HG03108 (cell line): Measurements from ENCODE around the gene RRP9.
"Not testable (repeated sequence)": the region's sequence is repeated elsewhere in the genome, so short reads cannot be mapped to it uniquely, and the experiment has no call there.

Experiments
- ATAC-seq: cut with Tn5 transposase; IDR thresholded peaks from one replicate; pipeline ENCODE4 v1.9.1; 2021; ENCODE audit warnings: moderate library complexity; ENCODE audit not compliant: unreplicated experiment

Gene RRP9

DNA sequence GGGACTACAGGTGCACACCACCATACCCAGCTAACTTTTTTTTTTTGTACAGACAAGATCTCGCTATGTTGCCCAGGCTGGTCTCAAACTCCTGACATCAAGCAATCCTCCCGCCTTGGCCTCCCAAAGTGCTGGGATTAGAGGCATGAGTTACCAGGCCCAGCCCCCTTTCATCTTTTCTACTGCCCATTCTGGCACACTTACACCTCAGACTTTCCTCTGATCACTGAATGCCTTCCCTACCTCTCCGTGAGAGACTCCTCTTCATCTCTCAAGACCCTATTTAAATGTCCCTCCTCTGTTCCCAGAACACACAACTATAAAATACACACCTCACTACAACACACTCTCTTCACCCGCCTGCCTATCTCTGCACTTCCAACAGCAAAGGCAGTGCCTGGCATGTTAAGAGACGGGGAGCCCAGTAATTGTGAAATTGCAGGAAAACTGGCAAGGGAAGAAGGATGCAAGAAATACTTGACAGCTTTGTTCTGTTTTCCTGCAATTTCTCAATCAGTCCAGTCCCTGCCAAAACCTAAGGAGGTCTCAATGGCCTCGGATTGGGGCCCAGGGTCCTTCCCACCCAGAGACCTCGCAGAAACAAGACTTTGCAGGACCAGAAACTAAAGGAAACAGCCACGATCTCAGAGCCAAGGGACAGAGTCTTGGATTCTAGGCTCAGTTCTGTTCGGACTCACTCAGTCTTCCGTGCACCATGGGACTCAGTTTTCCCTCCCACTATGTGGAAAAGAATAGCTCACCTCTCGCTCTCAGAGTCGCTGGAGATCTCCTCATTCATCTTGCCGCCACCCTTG, 849 bp downstream of the RRP9 start:
- ATAC-seq, result no peak

- no peak for ATAC-seq
Observed at GRCh38 chr3:51938780-51939425, 2.8 kb downstream of the RRP9 start.

- ATAC-seq, result no peak
Observed at GRCh38 chr3:51937611-51938450, 3.9 kb downstream of the RRP9 start.

DNA sequence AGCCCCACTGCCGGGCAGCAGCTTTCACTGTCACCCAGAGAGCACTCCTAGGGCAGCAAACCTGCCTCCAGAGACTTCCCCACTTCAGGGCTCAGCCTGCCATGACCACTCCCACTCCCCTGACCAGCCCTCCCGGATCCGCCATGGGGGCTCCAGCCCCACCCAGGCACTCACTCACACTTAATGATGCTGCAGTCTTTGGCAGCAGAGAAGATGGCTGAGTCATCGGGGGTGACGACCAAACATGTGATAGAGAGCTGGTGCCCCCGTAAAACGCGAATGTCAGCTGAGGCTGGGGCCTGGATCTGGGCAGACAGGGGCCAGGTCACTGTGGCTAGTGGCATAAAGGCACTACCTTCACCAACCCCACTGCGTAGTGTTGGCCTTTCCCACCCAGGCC, 4.7 kb downstream of the RRP9 start:
- no peak for ATAC-seq

DNA sequence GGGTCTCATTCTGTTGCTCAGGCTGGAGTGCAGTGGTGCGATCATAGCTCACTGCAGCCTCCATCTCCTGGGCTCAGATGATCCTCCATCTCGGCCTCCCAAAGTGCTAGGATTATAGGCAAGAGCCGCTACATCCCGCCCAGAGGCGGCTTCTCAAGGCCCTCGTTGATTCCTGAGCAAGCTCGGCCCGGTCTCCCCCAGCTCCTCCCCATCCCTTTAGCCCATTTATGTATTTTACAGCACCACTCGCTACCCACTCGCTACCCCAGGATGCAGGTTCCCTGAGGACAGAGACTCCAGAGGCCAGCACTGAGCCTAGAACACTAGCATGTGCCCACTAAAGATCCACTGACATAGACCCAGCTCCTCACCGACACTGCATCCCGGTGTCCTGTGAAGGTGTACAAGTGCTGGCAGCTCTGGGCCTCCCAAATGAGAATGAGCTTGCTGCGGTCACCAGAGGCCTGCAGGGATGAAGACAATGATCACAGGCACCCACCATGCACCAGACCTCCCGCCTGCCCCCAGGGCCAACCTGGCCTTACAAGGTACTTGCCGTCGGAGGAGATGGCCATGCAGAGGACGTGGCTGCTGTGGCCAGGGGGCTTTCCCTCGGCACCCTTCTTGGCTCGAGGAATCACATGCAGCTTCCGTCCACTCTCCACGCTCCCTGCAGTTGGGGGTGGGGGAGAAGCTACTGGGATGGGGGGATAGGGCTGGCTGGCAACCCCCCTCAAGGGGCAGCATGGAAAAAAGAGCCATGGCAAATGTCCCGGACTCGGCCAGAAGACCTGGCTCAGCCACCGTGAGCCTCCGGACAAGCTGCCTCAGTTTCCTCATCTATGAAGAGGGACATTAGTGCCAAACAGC, 5.6 kb downstream of the RRP9 start:
- ATAC-seq, result no peak

DNA sequence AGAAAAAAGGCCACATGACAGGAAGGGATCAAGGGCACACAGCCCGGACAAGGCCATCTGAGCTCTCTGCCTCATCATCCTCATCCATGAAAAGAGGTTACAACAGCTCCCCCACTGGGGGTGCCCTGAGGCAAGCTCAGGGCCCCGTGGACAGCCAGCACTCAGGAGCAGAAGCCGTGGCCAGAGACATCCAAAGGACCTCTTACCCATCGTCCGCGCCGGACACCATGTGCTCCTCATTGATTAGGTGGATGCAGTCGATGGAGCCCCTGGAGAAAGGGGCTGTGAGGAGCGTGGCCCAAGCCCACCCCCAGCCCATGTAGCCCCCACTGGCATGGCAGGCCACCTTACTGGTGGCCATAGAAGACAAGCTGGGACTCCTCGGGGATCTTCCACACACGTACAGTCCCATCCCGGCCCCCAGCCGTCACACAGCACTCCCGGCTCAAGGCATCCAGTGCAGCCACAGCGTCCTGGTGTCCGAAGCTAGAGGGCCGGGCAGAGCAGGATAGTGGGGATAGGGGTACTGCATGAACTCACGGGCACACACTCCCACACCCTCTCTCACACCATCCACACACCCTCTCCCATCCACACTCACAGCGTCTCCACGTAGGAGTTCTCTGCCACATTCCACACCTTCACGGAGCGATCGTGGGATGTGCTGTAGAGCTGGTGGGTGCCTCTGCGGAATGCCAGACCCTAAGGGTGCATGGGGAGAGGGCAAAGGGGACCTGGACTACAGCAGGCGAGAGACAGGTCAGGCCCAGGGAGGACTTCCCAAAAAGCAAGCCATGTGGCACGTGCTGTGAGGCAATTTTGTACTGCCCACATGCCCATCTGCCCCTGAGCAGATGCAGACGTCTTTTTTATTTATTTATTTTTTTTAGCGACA, 6.5 kb downstream of the RRP9 start:
- ATAC-seq, result no peak

DNA sequence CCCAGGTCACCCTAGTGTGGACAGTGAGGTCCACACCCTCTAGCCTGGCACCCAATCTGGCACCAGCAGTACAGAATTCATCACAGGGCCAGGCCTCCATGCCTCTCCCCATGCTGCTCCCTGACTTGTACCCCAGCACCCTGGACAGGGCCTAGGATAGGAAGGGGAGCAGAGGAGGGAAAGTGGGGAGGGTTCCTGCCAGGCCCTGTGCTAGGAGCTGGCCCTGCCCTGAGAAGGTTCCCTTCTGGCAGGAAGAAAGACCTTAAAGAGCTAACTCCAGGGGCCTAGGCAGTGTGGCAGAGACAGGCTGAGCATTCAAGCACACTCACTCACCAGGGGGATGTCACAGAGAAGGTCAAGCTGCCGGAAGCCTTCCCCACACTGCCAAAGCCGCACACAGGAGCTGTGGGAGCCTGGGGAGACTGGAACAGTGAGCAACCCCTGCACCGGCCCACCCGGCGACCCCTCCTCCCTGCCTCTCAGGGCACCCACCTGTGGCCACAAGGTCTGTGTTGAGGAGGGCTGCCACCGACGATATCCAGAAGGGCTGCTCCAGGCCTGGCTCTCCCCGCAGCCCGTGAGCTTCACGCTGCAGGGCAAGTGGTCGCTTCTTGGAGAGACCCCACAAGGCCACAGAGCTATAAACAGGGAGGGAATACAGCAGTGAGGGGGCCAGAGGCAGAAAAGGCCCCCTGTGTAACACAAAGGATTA, 7.4 kb downstream of the RRP9 start:
- no peak for ATAC-seq

GRCh38 chr3:51933471-51934138, 8.1 kb downstream of the RRP9 start:
- no peak for ATAC-seq

DNA sequence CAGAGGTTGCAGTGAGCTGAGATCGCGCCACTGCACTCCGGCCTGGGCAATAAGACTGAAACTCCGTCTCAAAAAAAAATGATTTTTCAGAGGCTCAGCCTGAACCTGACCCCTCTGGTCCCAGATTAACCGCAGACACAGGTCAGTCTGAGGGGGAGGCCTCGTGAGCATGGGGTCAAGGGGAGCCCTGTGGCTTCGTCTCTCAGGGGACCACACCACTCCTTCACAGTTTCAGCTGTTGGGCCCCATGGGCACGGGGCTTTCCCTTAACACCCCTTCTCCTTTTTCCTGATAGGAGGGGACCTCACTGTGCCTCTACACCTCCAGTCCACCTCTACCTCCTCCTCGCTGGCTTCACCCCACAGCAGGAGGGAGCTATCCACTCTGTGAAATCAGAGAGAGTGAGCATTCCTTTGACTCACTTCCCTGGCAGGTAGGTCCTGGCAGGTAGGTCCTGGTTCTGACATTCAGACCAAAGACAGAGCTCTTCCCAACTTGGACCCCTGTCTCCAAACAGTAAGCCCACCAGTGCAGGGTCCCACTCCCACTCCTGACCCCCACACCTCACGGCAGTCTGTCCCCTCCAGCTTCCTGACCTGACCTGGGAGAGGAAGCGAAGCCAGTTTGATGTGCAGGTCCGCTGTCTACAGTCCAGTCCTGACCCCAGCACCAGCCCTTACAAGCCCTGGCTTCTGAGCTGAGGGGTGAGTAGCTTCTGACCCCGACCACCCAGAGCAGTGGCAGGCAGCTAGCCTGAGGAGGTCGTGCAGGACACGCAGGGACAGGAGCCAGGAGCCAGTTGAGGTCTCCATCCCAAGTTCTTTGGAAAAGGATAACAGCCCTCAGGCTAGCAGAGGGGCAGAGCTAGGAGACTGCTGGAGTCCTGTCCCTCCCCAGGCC, 9.0 kb downstream of the RRP9 start:
- ATAC-seq, result no peak

- ATAC-seq, result no peak
Observed at GRCh38 chr3:51931756-51932155, 9.9 kb downstream of the RRP9 start.

DNA sequence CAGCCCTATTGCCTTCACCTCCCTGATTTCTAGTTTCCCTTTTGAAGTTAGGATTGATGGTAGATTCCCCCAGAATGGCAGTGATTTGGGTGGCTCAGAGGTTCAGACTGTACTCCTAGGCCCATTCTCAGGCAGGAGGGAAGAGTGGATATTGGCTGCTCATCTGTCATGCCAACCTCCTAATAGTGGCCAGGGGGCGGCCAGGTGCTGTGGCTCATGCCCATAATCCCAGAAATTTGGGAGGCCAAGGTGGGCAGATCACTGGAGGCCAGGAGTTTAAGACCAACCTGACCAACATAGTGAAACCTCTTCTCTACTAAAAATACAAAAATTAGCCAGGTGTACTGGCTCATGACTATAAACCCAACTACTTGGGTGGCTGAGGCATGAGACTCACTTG, 11.3 kb downstream of the RRP9 start:
- no peak for ATAC-seq

- ATAC-seq, result no peak
Observed at GRCh38 chr3:51929420-51930003, 12.2 kb downstream of the RRP9 start.

- ATAC-seq, result not testable (repeated sequence)
Observed at GRCh38 chr3:51928981-51929380, 12.7 kb downstream of the RRP9 start.

GRCh38 chr3:51928438-51928837, 13.3 kb downstream of the RRP9 start:
- ATAC-seq, result no peak

DNA sequence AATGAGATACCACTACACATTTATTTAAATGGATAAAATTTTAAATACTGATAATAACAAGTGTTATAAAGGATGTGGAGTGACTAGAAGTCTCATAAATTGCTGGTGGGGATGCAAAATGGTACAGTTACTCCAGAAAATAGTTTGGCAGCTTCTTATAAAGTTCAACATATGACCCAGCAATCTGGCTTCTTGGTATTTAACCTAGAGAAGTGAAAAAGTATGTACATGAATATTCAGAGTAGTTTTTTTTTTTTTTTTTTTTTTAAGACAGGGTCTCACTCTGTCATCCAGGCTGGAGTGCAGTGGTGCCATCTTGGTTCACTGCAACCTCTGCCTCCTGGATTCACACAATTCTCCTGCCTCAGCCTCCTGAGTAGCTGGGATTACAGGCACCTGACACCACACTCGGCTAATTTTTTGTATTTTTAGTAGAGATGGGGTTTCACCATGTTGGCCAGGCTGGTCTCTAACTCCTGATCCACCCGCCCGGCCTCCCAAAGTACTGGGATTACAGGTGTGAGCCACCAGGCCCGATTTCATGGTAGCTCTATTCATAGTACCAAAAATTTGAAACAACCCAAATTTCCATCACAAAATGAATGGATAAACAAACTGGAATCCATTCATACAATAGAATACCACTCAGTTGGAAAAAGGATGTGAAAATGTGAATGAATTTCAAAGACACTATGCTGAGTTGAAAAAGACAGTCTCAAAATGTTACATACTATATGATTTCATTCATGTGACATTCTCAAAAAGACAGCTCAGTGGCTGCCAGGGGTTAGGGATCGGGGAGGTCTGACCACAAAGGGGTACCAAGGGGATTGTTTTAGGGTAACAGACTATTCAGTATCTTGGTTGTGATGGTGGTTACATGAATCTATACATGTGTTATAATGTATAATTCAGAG, 14.4 kb downstream of the RRP9 start:
- ATAC-seq, result no peak

DNA sequence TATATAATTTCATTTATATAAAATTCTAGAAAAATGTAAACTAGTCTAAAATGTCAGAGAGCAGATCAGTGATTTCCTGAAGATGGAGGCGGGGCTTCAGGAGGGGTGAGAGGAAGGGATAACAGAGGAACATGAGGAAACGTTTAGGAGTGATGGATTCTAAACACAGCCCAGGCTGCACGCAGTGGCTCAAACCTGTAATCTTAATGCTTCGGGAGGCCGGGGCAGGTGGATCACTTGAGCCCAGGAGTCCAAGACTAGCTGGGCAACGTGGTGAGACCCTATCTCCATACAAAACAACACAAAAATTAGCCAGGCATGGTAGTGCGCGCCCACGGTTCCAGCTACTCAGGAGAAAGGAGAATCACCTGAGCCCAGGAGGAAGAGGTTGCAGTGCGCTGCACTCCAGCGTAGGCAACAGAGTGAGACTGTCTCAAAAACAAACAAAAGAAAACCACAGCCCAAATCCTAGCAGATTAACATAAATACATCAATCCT, 20.6 kb downstream of the RRP9 start:
- no peak for ATAC-seq
